SHP77 (cell line): ENCODE results near the gene SLC66A2.

Experiments used
- DNase-seq, 2 experiments: peaks; one replicate each; lab custom pipeline; 2025; lab: John Stamatoyannopoulos, UW

The SLC66A2 gene

GRCh38 chr18:79903071-79903635 is 48.3 kb downstream of the SLC66A2 start:
- no peak for DNase-seq

GRCh38 chr18:79902640-79903039 is 48.8 kb downstream of the SLC66A2 start:
- no peak for DNase-seq

GRCh38 chr18:79902075-79902474 is 49.4 kb downstream of the SLC66A2 start:
- no peak for DNase-seq

- no peak for DNase-seq
These were observed 49.8 kb downstream of the SLC66A2 start for GRCh38 chr18:79901665-79902064.

- DNase-seq = no peak
These were observed 50.6 kb downstream of the SLC66A2 start for GRCh38 chr18:79900610-79901570.

GRCh38 chr18:79899609-79900445 is 51.6 kb downstream of the SLC66A2 start:
- DNase-seq = no peak

GRCh38 chr18:79898952-79899608 is 52.4 kb downstream of the SLC66A2 start:
- DNase-seq = no peak

GRCh38 chr18:79897940-79898625 is 53.4 kb downstream of the SLC66A2 start:
- DNase-seq = no peak

GRCh38 chr18:79896738-79897137 is 54.7 kb downstream of the SLC66A2 start:
- no peak for DNase-seq

GRCh38 chr18:79890674-79891073 is 60.8 kb downstream of the SLC66A2 start:
- DNase-seq = no peak

- DNase-seq = no peak
These were observed 61.9 kb downstream of the SLC66A2 start for GRCh38 chr18:79889569-79889968.

- no peak for DNase-seq
These were observed 63.4 kb downstream of the SLC66A2 start for GRCh38 chr18:79888016-79888415.

GRCh38 chr18:79887181-79888000 is 64.1 kb downstream of the SLC66A2 start:
- DNase-seq = no peak

GRCh38 chr18:79884963-79885728 is 66.3 kb downstream of the SLC66A2 start:
- DNase-seq = no peak

GRCh38 chr18:79884294-79884962 is 67.0 kb downstream of the SLC66A2 start:
- no peak for DNase-seq

GRCh38 chr18:79883461-79884293 is 67.8 kb downstream of the SLC66A2 start:
- no peak for DNase-seq

GRCh38 chr18:79882522-79883241 is 68.8 kb downstream of the SLC66A2 start:
- no peak for DNase-seq

GRCh38 chr18:79881695-79882094 is 69.8 kb downstream of the SLC66A2 start:
- DNase-seq = no peak
